Astrocyte of the cerebellum (primary cell): ENCODE data around the gene PRPF40B.

ENCODE experiments used
- DNase-seq: peaks from one replicate; pipeline ENCODE4 v3.0.0-alpha.2; 2011; ENCODE audit warnings: low read depth
- H3K4me3 ChIP-seq: 2 replicates; pipeline ENCODE4 v1.5.1; 2011; ENCODE audit warnings: mild to moderate bottlenecking, low read depth, low read length, moderate library complexity
- CTCF ChIP-seq: IDR thresholded peaks from 2 replicates; pipeline ENCODE4 v1.5.1; 2012; ENCODE audit warnings: low read length, low read depth, moderate library complexity, mild to moderate bottlenecking; ENCODE audit errors: missing control alignments
- in situ Hi-C: cut with HindIII; loops from 2 replicates; pipeline ENCODE4 v1.10.0; 2017; ENCODE audit warnings: low sequenced_read_pairs

The PRPF40B gene

DNA sequence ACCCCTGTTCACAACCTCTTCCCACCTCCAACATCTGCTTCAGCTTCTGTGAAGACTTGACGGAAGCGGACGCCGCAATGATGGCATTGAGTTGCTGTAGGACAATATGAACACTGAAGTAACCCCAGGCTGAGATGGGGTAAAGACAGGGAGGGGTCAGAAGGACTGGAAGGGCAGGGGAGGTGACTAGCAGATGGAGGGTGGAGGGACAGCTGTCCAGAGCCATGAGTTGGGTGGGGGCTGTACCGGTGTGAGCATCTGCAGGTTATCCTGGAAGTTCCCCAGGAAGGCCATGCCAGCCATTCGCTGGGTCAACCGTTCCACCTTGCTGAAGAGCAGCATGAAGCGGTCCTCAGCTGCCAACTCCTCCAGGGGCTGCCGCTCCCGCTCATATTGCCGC, 26.1 kb downstream of the PRPF40B start:
- no peak for DNase-seq
- TF ChIP-seq CTCF = no peak
- no peak overlapping the region for H3K4me3 ChIP-seq
- in situ Hi-C loops = no loop called here

DNA sequence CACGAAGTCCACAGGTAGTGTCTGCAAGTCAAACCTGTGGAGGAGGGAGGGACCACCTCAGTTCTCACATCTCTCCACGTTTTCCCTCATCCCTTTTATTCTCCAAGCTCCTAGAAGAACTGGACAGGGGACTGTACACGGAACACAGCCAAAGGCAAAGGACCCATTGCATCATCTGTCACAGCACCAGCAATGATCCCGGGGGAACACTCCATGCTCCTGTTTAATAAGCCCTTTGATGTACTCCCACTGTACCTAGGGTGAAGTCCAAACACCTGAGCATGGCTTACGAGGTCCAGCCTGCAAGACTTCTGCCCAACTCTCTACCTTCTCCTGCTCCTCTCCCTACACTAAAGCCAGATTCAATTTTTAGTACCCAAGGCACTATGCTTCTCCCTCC, 26.5 kb downstream of the PRPF40B start:
- no peak for TF ChIP-seq CTCF
- DNase-seq = no peak
- H3K4me3 ChIP-seq = no peak overlapping the region
- in situ Hi-C loops = no loop called here

GRCh38 chr12:49651855-49652254, 28.5 kb downstream of the PRPF40B start:
- no peak for TF ChIP-seq CTCF
- H3K4me3 ChIP-seq = no peak overlapping the region
- in situ Hi-C loops = no loop called here
- DNase-seq = no peak

DNA sequence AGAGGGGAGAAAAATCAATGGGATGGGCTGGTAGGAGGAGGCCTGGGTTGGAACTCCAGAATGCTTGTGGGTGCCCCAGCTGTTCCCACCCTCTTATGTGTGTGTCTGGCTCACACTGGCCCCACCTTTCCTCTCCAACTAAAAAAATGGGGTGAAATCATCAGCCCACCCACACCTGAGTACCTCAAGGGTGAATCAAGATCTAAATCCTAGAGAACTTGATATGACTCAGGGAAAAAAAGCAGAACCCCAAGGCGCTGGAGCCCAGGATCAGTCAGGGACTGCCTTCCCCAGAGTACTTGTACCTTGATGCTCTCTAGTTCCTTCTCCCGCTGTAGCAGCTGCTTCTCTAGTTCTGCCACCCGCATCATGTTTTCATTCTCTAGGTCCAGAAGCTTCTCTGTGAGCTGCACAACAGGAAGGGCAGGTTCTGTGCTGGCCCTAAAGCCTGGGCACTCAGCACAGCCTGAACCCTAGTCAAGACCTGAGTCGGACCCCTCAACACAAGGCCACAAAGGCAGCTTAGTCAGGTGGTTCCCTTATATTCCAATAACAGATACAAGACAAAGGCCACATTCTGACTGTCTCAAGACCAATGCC, 29.7 kb downstream of the PRPF40B start:
- no peak for TF ChIP-seq CTCF
- in situ Hi-C loops = no loop called here
- DNase-seq = no peak
- no peak overlapping the region for H3K4me3 ChIP-seq

DNA sequence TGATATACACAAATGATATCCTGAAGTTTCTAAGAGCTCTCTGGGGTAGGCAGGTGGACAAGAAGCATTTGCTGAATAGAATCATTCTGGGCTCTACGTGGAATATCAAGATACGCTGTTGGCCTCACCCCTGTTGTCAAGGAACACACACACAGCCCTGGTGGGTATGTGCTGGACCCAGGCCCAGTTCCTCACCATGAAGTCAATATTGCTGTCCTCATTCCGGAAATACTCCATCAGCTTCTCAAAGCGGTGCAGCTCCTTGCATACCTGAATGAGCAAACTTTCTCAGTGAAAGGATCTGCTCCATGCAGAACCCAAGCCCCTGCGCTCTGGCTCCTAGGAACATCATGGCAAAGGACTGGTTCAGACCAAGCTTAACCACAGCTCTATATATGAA, 31.4 kb downstream of the PRPF40B start:
- TF ChIP-seq CTCF = no peak
- no peak for DNase-seq
- in situ Hi-C loops = no loop called here
- no peak overlapping the region for H3K4me3 ChIP-seq

DNA sequence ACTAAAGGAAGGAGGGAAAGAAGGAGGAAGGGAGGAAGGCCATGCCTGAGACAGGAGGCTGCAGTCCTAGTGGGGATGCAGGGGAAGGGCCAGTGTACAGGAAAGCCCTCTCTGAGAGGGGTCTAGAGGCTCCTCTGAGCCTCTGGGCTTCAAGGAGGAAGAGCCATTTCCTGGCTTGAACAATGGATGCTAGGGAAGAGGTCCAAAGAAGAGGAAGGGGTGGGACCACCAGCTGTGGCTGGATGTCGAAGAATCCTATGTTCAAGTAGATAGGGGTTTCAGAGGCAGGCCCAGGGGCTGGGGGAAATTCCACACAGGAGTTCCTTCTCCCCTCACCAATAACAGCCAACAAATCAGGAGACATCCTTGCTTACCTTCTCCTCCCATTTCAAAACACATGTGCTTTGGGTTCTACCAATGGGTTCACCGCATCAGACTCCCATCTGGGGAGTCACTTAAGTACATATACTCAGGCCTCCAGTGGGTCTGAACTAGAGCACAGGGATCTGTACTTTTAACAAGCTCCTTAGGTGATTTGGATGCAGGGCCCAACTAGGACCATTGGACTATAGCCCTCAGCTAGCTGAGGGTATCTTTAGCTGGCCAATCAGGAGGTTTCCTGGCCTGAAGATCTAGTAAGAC, 32.4 kb downstream of the PRPF40B start:
- in situ Hi-C loops = no loop called here
- DNase-seq = no peak
- no peak overlapping the region for H3K4me3 ChIP-seq
- no peak for TF ChIP-seq CTCF

- no peak overlapping the region for H3K4me3 ChIP-seq
- no peak for DNase-seq
- no peak for TF ChIP-seq CTCF
- in situ Hi-C loops = no loop called here
Observed at GRCh38 chr12:49658276-49658675, 34.9 kb downstream of the PRPF40B start.
